UCSD-AML1 (cell line): Measurements from ENCODE around the gene PPIE.
A peak's percentile ranks its signal among the peaks of the same experiment; 100 is the strongest.
"Not testable (repeated sequence)": the region's sequence is repeated elsewhere in the genome, so short reads cannot be mapped to it uniquely, and the experiment has no call there.

Experiments
- DNase-seq: peaks from one replicate; lab custom pipeline; 2025; ENCODE audit not compliant: unreplicated experiment; lab: John Stamatoyannopoulos, UW

The PPIE gene

GRCh38 chr1:39776886-39777285 is 38.2 kb downstream of the PPIE start:
- no peak for DNase-seq

- peak; percentile 71 for DNase-seq
These were observed 38.6 kb downstream of the PPIE start for GRCh38 chr1:39777306-39777705.

- not testable (repeated sequence) for DNase-seq
These were observed 39.2 kb downstream of the PPIE start for GRCh38 chr1:39777896-39778295.

GRCh38 chr1:39778463-39779099 is 39.9 kb downstream of the PPIE start:
- not testable (repeated sequence) for DNase-seq

GRCh38 chr1:39779137-39779536 is 40.5 kb downstream of the PPIE start:
- peak; percentile 43 for DNase-seq

- no peak for DNase-seq
These were observed 41.1 kb downstream of the PPIE start for GRCh38 chr1:39779821-39780220.

- no peak for DNase-seq
These were observed 42.6 kb downstream of the PPIE start for GRCh38 chr1:39781349-39781715.

- no peak for DNase-seq
These were observed 43.4 kb downstream of the PPIE start for GRCh38 chr1:39782103-39782502.

GRCh38 chr1:39782685-39783084 is 44.0 kb downstream of the PPIE start:
- DNase-seq, result not testable (repeated sequence)

- not testable (repeated sequence) for DNase-seq
These were observed 47.8 kb downstream of the PPIE start for GRCh38 chr1:39786303-39787107.

- DNase-seq, result not testable (repeated sequence)
These were observed 48.4 kb downstream of the PPIE start for GRCh38 chr1:39787108-39787375.

DNA sequence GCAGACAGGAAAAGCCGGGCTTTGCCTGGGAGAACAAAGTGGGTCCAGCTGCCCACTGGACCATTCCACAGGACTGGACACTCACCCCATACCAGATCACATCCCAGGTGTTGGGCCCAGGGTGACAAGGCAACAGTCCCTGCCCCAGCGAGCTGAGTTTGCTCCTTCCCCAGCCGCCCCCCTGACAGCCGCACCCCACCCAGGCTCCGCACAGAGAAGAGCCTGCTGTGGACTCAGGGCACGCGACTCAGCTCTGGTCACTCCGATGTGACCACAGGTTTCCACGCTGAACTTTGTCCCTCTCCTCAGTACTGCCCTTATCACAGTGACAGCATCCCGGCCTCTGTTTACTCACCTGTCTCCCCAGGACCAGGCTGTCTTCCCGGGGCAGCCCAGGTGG is 48.8 kb downstream of the PPIE start:
- DNase-seq, result no peak

GRCh38 chr1:39787964-39788363 is 49.3 kb downstream of the PPIE start:
- DNase-seq, result not testable (repeated sequence)

GRCh38 chr1:39788426-39788757 is 49.7 kb downstream of the PPIE start:
- no peak for DNase-seq

DNA sequence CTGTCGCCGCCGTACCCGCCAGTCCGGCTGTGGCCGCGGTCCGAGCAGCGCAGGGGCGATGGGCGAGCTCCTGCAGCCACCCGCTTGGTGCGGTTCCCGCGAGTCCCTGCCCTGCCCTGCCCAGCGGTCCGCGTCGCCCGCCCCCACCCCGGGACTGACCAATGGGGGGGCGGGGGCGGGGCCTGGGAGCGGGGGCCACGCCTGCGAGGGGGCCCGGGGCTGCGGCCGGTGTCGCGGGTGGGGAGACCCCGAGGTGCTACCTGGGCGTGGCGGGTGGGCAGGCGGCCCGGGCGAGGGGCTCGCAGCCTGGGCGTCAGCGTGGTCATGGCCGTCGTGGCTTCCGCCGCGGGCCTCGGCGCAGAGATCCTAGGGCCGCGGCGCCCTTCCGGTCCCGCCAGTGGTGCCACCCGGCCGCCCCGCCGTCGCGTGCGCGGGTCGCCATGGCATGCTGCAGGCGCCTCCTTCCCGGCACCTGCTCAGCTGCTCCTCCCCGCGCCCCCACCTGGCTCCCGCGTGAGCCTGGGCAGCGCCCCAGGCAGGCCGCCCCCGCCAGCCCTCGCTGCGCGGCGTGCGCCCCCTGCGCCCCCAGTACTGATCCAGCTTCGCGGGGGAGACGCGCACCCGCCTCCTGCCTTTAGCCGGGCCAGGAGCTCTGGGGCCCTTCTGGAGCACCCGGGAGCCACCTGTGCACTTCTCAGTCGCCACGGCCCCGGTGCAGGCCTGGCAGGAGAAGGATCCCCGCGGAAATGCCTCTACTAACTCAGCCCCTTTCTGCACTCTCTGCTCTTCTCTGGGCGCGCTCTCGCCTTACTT is 50.3 kb downstream of the PPIE start, which contains the start of gene BMP8B:
TSS of gene BMP8B (minus strand) at position 108 of the 813 bp plus-strand sequence. CDS start 380 bp downstream, outside the sequence.
- peak; percentile 79 for DNase-seq

DNA sequence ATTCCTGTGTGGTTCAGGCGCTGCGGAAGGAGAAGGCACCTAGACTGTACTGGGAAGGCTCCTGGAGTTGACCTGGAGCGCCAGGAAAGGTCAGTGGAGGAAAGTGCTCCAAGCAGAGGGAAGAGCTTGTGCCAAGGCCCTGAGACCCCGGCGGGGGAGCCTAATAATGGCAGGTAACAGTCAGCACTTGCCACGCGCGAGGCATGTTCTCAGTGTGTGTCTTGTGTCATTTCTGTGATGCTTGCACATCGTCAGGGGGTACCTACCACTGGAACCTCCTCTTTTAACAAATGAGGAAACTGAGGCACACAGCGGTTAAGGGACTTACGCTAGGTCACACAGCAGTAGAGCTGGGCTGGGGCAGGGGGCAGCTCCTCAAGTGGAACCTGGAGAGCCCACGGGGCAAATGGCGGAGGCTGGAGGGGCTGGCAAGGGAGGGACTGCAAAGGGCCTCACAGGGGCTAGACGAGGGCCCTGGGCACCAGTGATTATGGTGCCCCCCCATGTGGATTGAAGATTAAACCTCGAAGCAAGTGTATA is 51.0 kb downstream of the PPIE start:
- no peak for DNase-seq

GRCh38 chr1:39791838-39792237 is 53.2 kb downstream of the PPIE start:
- no peak for DNase-seq

DNA sequence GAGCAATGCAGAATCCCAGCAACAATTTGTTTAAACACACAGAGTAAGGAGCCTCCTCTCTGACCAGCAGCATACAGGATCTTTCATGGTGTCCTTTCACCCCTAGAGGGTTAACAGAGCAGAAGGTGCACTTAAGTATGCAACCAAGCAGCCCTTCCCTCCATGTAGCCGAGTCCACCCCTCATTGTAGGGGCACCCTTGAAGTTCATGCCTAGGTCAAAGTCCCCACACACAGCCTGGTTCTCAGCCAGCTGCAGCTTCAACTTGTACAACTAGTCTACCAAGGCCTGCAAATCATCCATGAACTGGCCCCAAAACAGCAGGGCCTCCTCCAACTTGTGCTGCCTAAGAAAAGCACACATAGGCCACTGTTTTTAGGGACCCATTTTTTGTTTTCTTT is 57.0 kb downstream of the PPIE start:
- no peak for DNase-seq

GRCh38 chr1:39798859-39799769 is 60.4 kb downstream of the PPIE start:
- DNase-seq, result peak; percentile 84

DNA sequence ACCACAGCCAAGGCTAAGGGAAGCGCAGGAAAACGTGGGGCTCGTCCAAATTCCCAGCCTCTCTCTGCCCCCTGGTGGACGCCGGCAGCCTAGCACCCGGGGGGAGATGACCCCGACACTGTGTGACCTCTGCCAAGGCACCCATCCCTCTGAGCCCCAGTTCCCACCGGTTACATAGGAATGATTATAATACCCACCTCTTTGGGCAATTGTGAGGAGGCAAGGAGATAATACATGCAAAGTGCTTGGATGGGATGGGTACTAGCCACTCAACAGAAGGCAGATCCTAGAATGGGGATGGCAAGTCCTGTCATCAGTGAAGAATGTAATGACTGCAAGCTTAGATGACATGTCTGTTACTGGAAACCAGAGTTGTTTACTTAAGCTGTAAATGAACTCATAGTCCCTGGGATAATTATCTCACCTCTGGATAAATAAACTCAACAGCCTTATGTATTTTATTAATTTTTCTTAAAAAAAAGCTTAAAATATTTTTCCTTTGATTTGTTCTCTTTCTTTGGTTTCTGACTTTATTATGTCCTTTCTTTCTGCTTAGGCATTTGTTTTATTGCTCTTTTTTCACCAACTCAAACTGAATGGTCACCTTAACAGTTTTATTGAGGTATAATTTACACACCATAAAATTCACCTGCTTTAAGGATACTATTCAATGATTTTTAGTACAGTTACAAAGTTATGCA is 61.2 kb downstream of the PPIE start:
- peak; percentile 72 for DNase-seq
